ENCODE data around the gene DEPDC7. TPM values are rescaled to one million over a fixed set of nuclear protein-coding genes. Genes with fewer than 3 reads are reported as not detected.

The DEPDC7 gene
- total RNA-seq, 1 donor from 2014 or later, result 1.6 TPM

- Histone ChIP-seq H3K27me3 (ENCODE audit: control insufficient read depth, insufficient read depth, low read length) (no peaks in the 10 kb centered on the region), H3K4me3 (ENCODE audit: low read depth, low read length) (no peak overlapping the region), H3K36me3 (ENCODE audit: control insufficient read depth, insufficient read depth, low read length) (no peaks in the 10 kb centered on the region)
- DNase-seq (ENCODE audit: low read depth) (no peak), FAIRE-seq (no peak)
- TF ChIP-seq, protein P1, sequence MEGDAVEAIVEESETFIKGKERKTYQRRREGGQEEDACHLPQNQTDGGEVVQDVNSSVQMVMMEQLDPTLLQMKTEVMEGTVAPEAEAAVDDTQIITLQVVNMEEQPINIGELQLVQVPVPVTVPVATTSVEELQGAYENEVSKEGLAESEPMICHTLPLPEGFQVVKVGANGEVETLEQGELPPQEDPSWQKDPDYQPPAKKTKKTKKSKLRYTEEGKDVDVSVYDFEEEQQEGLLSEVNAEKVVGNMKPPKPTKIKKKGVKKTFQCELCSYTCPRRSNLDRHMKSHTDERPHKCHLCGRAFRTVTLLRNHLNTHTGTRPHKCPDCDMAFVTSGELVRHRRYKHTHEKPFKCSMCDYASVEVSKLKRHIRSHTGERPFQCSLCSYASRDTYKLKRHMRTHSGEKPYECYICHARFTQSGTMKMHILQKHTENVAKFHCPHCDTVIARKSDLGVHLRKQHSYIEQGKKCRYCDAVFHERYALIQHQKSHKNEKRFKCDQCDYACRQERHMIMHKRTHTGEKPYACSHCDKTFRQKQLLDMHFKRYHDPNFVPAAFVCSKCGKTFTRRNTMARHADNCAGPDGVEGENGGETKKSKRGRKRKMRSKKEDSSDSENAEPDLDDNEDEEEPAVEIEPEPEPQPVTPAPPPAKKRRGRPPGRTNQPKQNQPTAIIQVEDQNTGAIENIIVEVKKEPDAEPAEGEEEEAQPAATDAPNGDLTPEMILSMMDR (IDR thresholded peaks at IDR 0.05; ENCODE audit: insufficient read depth, low read length, severe bottlenecking), result no peak
Measured at GRCh38 chr11:33017478-33017877, 1.8 kb downstream of the DEPDC7 start.

DNA sequence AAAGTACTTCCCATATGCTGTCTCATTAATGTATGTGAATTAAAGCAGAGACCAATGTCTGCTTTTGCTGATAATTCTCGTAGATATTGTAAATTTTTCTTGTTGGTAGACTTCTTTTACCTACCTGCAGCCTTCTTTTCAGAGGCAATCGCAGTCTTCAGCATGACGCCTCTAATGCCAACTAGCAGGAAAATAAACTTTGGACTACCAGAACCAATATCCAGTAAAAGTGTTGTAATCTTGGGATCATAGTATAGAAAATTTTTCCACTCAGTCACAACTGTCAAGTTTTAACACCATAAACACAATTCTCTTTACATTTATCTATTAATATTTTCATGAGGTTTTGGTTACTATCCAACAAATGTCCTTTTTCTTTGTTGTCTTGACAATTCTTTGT lies 2.3 kb downstream of the DEPDC7 start:
- TF ChIP-seq, protein P1 (IDR thresholded peaks at IDR 0.05; ENCODE audit: insufficient read depth, low read length, severe bottlenecking), result no peak
- Histone ChIP-seq H3K36me3 (ENCODE audit: control insufficient read depth, insufficient read depth, low read length) (no peaks in the 10 kb centered on the region), H3K27me3 (ENCODE audit: control insufficient read depth, insufficient read depth, low read length) (no peaks in the 10 kb centered on the region), H3K4me3 (ENCODE audit: low read depth, low read length) (no peak overlapping the region)
- no peak for DNase-seq (ENCODE audit: low read depth)
- FAIRE-seq, result no peak

GRCh38 chr11:33018840-33019239 lies 3.2 kb downstream of the DEPDC7 start:
- TF ChIP-seq, protein P1 (IDR thresholded peaks at IDR 0.05; ENCODE audit: insufficient read depth, low read length, severe bottlenecking), result no peak
- no peak for DNase-seq (ENCODE audit: low read depth)
- Histone ChIP-seq H3K36me3 (ENCODE audit: control insufficient read depth, insufficient read depth, low read length) (no peaks in the 10 kb centered on the region), H3K4me3 (ENCODE audit: low read depth, low read length) (no peak overlapping the region), H3K27me3 (ENCODE audit: control insufficient read depth, insufficient read depth, low read length) (no peaks in the 10 kb centered on the region)
- FAIRE-seq, result no peak

DNA sequence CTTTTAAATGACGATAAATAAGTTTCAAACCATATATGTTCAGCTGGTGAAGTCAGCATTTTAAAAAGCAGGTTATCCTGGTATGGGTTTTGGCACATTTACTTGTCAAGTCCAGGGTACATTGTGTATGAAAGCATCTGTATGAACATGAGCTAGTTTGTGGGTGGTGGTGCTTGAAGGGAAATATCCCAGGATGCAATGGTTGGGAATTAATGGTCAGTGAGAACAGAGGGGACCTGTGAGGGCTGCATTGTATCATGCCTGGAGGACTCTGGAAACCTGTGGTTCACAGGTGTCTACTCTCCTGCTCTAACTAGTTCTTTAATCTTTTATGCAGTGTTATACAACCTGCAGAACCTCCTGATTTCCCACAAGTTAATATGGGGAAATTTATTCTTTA lies 5.8 kb downstream of the DEPDC7 start:
- TF ChIP-seq, protein P1 (IDR thresholded peaks at IDR 0.05; ENCODE audit: insufficient read depth, low read length, severe bottlenecking), result no peak
- no peak for DNase-seq (ENCODE audit: low read depth)
- Histone ChIP-seq H3K27me3 (ENCODE audit: control insufficient read depth, insufficient read depth, low read length) (no peaks in the 10 kb centered on the region), H3K36me3 (ENCODE audit: control insufficient read depth, insufficient read depth, low read length) (no peaks in the 10 kb centered on the region), H3K4me3 (ENCODE audit: low read depth, low read length) (no peak overlapping the region)
- no peak for FAIRE-seq

- no peak for FAIRE-seq
- TF ChIP-seq, protein P1 (IDR thresholded peaks at IDR 0.05; ENCODE audit: insufficient read depth, low read length, severe bottlenecking), result no peak
Measured at GRCh38 chr11:33021937-33022336, 6.3 kb downstream of the DEPDC7 start.

GRCh38 chr11:33025339-33025722 lies 9.7 kb downstream of the DEPDC7 start:
- FAIRE-seq (no peak), DNase-seq (ENCODE audit: low read depth) (no peak)
- Histone ChIP-seq H3K4me3 (ENCODE audit: low read depth, low read length) (no peak overlapping the region), H3K36me3 (ENCODE audit: control insufficient read depth, insufficient read depth, low read length) (no peaks in the 10 kb centered on the region), H3K27me3 (ENCODE audit: control insufficient read depth, insufficient read depth, low read length) (no peaks in the 10 kb centered on the region)
- TF ChIP-seq, protein P1 (IDR thresholded peaks at IDR 0.05; ENCODE audit: insufficient read depth, low read length, severe bottlenecking), result no peak

More at GRCh38 chr11:33021937-33022336, 6.3 kb downstream of the DEPDC7 start:
- no peak for DNase-seq (ENCODE audit: low read depth)
- no peak overlapping the region for H3K4me3 ChIP-seq (ENCODE audit: low read depth, low read length)
- no peaks in the 10 kb centered on the region for H3K36me3 ChIP-seq (ENCODE audit: control insufficient read depth, insufficient read depth, low read length)
- no peaks in the 10 kb centered on the region for H3K27me3 ChIP-seq (ENCODE audit: control insufficient read depth, insufficient read depth, low read length)

Measured in bronchial epithelial cell (primary cell).